ENCODE measurements around the gene PEX6. TPM values are rescaled to one million over a fixed set of nuclear protein-coding genes. Genes with fewer than 3 reads are reported as not detected.
A peak's percentile ranks its signal among the peaks of the same experiment; 100 is the strongest.

The PEX6 gene
- polyA plus RNA-seq, 1 donor (not counting 4 experiments of a cell fraction or from before 2014, with no cell fraction given): 5.6 TPM

DNA sequence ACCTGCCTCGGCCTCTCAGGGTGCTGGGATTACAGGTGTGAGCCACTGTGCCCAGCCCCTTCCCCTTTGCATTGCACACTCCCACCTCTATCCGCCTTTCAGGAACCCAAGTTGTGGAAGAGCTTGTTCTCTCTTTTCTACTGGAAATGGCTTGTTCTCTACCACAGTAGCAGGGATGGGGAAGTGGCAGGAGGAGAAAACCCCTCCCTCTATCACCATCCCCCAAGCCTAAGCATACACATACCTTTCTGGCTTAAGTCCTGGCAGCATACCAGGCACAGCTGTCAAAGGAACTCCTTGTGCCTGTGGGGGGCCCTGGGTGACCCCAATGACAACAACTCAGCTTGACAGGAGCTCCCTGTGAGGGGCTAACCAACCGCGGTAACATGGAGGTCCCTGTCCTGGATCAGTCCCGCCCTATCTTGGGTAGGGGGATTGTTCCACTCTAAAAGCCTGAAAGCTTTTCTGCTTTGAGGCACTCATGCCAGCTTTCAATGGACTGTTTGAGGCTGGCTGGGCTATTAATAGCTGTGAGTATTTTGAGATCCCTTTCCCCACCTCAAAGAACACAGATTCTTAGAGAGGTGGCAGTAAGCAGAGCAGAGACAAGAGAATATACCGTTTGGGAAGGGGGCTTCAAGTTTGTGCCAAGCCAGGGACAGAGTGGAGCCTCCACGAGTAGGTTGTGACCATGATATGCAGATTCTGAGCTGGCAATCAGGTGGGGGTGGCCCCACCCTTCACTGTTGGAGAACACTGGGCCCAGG lies 37.4 kb upstream of the PEX6 start:
- no peaks in the 10 kb centered on the region for H3K9me3 ChIP-seq (ENCODE audit: control insufficient read depth, low read depth, low read length)
- no peaks in the 10 kb centered on the region for H3K9me1 ChIP-seq (ENCODE audit: control insufficient read depth, extremely low read depth, insufficient read depth, low read length)
- no peaks in the 10 kb centered on the region for H3K27me3 ChIP-seq (ENCODE audit: control insufficient read depth, extremely low read depth, insufficient read depth, low read length)
- FAIRE-seq: no peak
- H3K4me2 ChIP-seq (ENCODE audit: control insufficient read depth, extremely low read depth, insufficient read depth, low read depth, low read length): no peak overlapping the region
- H3K27ac ChIP-seq (ENCODE audit: control insufficient read depth, insufficient read depth, low read length): no peak overlapping the region
- H2AFZ ChIP-seq (ENCODE audit: control insufficient read depth, low read length): no peak overlapping the region
- peaks cover 19 to 21% of the 10 kb centered on the region in 2 experiments for H3K36me3 ChIP-seq (ENCODE audit: control insufficient read depth in 2 of 2, extremely low read depth in 1 of 2, insufficient read depth in 2 of 2, low read length in 2 of 2)
- no peak for TF ChIP-seq EZH2 (IDR thresholded peaks at IDR 0.05; ENCODE audit: low read length)
- no peak for TF ChIP-seq CTCF (optimal IDR thresholded peaks at IDR 0.05 in 1 of 3, IDR thresholded peaks at IDR 0.05 in 1 of 3, conservative IDR thresholded peaks at IDR 0.05 in 1 of 3; ENCODE audit: extremely low read depth in 1 of 3, insufficient read depth in 2 of 3, low read length in 3 of 3)
- peaks cover 41% of the 10 kb centered on the region for H3K79me2 ChIP-seq (ENCODE audit: control insufficient read depth, insufficient read depth, low read length)
- no peak for DNase-seq (ENCODE audit: low read depth, low spot score)
- H3K4me1 ChIP-seq (ENCODE audit: control insufficient read depth, extremely low read depth, insufficient read depth, low read length): peaks cover 23% of the 10 kb centered on the region
- no peak overlapping the region for H3K9ac ChIP-seq (ENCODE audit: control insufficient read depth, extremely low read depth, insufficient read depth, low read length)
- dilution Hi-C loops (cut with MboI; ENCODE audit: extremely low pct_ligation_motif_present, low sequenced_read_pairs): no loop called here
- no peaks in the 10 kb centered on the region for H4K20me1 ChIP-seq (ENCODE audit: control insufficient read depth, extremely low read depth, insufficient read depth, low read length)
- no peak overlapping the region for H3K4me3 ChIP-seq (ENCODE audit: control insufficient read depth in 2 of 3, extremely low read depth in 1 of 3, insufficient read depth in 2 of 3, low read depth in 1 of 3, low read length in 3 of 3)

- Histone ChIP-seq H3K4me2 (ENCODE audit: control insufficient read depth, extremely low read depth, insufficient read depth, low read depth, low read length) (peak overlapping the region; percentile 99), H3K27me3 (ENCODE audit: control insufficient read depth, extremely low read depth, insufficient read depth, low read length) (no peaks in the 10 kb centered on the region), H4K20me1 (ENCODE audit: control insufficient read depth, extremely low read depth, insufficient read depth, low read length) (no peaks in the 10 kb centered on the region), H3K4me1 (ENCODE audit: control insufficient read depth, extremely low read depth, insufficient read depth, low read length) (peaks cover 16% of the 10 kb centered on the region), H3K9me1 (ENCODE audit: control insufficient read depth, extremely low read depth, insufficient read depth, low read length) (no peaks in the 10 kb centered on the region), H3K27ac (ENCODE audit: control insufficient read depth, insufficient read depth, low read length) (peak overlapping the region; percentile 83), H3K4me3 (ENCODE audit: control insufficient read depth in 2 of 3, extremely low read depth in 1 of 3, insufficient read depth in 2 of 3, low read depth in 1 of 3, low read length in 3 of 3) (peak overlapping the region; percentile 61 to 95 (median 87)), H3K79me2 (ENCODE audit: control insufficient read depth, insufficient read depth, low read length) (peaks cover 41% of the 10 kb centered on the region), H3K9ac (ENCODE audit: control insufficient read depth, extremely low read depth, insufficient read depth, low read length) (peak overlapping the region; percentile 91), H2AFZ (ENCODE audit: control insufficient read depth, low read length) (peak overlapping the region; percentile 72), H3K36me3 (ENCODE audit: control insufficient read depth in 2 of 2, extremely low read depth in 1 of 2, insufficient read depth in 2 of 2, low read length in 2 of 2) (peaks cover 28 to 29% of the 10 kb centered on the region in 2 experiments), H3K9me3 (ENCODE audit: control insufficient read depth, low read depth, low read length) (no peaks in the 10 kb centered on the region)
- dilution Hi-C loops (cut with MboI; ENCODE audit: extremely low pct_ligation_motif_present, low sequenced_read_pairs): no loop called here
- TF ChIP-seq EZH2 (IDR thresholded peaks at IDR 0.05; ENCODE audit: low read length) (no peak), CTCF (optimal IDR thresholded peaks at IDR 0.05 in 1 of 3, IDR thresholded peaks at IDR 0.05 in 1 of 3, conservative IDR thresholded peaks at IDR 0.05 in 1 of 3; ENCODE audit: extremely low read depth in 1 of 3, insufficient read depth in 2 of 3, low read length in 3 of 3) (no peak)
- DNase-seq (ENCODE audit: low read depth, low spot score): no peak
- no peak for FAIRE-seq
These were observed 35.5 kb upstream of the PEX6 start for GRCh38 chr6:43014434-43014909.

All from keratinocyte (primary cell).